HL-60 (cell line): ENCODE measurements around the gene UBALD1.

Experiments used
- DNase-seq, 2 experiments: peaks; one replicate each; pipeline ENCODE4 v3.0.0-alpha.2; 2010 to 2020; ENCODE audit warnings: low read depth in 1 of 2, low spot score in 1 of 2
- H3K27ac ChIP-seq: fragments of 250-450 bp; sonication (Bioruptor Pico); replicated peaks from 2 replicates; pipeline ENCODE4 v1.5.1; 2020; ENCODE audit warnings: mild to moderate bottlenecking, moderate library complexity
- H3K27me3 ChIP-seq: fragments of 250-450 bp; sonication (Bioruptor Pico); 2 replicates; pipeline ENCODE4 v1.5.1; 2021; ENCODE audit warnings: mild to moderate bottlenecking, moderate library complexity; ENCODE audit not compliant: insufficient read depth, poor library complexity, severe bottlenecking
- H3K4me3 ChIP-seq: replicated peaks from 2 replicates; pipeline ENCODE4 v1.5.1; 2011; ENCODE audit warnings: mild to moderate bottlenecking, control low read depth, low read length; ENCODE audit not compliant: insufficient read depth
- CTCF ChIP-seq: IDR thresholded peaks from one replicate; pipeline ENCODE4 v1.5.1; 2011; ENCODE audit warnings: low read length, control low read depth, inconsistent platforms; ENCODE audit not compliant: insufficient read depth
- GABPA ChIP-seq: IDR thresholded peaks from 2 replicates; pipeline ENCODE4 v1.6.1; 2012; ENCODE audit warnings: low read depth
- POLR2AphosphoS5 ChIP-seq: IDR thresholded peaks from 2 replicates; pipeline ENCODE4 v1.6.1; 2012; ENCODE audit warnings: low read depth
- REST ChIP-seq: IDR thresholded peaks from 2 replicates; pipeline ENCODE4 v1.6.1; 2012; ENCODE audit warnings: low read depth; ENCODE audit not compliant: insufficient replicate concordance
- SPI1 ChIP-seq: IDR thresholded peaks from 2 replicates; pipeline ENCODE4 v1.6.1; 2012; ENCODE audit warnings: low read depth, mild to moderate bottlenecking, borderline replicate concordance

UBALD1 gene

GRCh38 chr16:4594433-4595410, 20.0 kb downstream of the UBALD1 start:
- H3K27ac ChIP-seq = no peak overlapping the region
- no peak for DNase-seq
- H3K4me3 ChIP-seq = no peak overlapping the region
- no peak for TF ChIP-seq CTCF
- no peak for TF ChIP-seq GABPA
- no peak for TF ChIP-seq POLR2AphosphoS5
- no peaks in the 10 kb centered on the region for H3K27me3 ChIP-seq

- no peak for DNase-seq
- TF ChIP-seq POLR2AphosphoS5 = no peak
- no peak for TF ChIP-seq CTCF
- TF ChIP-seq SPI1 = no peak
- no peak for TF ChIP-seq GABPA
- TF ChIP-seq REST = no peak
- Histone ChIP-seq H3K27me3 (no peaks in the 10 kb centered on the region), H3K4me3 (no peak overlapping the region), H3K27ac (no peak overlapping the region)
These were observed 21.6 kb downstream of the UBALD1 start for GRCh38 chr16:4593086-4593485.

GRCh38 chr16:4591706-4592470, 22.8 kb downstream of the UBALD1 start:
- DNase-seq = no peak
- no peaks in the 10 kb centered on the region for H3K27me3 ChIP-seq
- TF ChIP-seq POLR2AphosphoS5 (no peak), GABPA (no peak), REST (no peak), CTCF (no peak), SPI1 (no peak)
- H3K27ac ChIP-seq = no peak overlapping the region
- no peak overlapping the region for H3K4me3 ChIP-seq
